ENCODE results near the gene TIMP3.

- TF ChIP-seq ZNF274 (IDR thresholded peaks at IDR 0.05; ENCODE audit: low read depth, low read length), result no peak
- TF ChIP-seq YY1 (IDR thresholded peaks at IDR 0.05; ENCODE audit: insufficient read depth, insufficient read length), result no peak
These were observed 61.6 kb downstream of the TIMP3 start for GRCh38 chr22:32862936-32863661.
